ENCODE results near the gene SLC35F2.
A peak's percentile ranks its signal among the peaks of the same experiment; 100 is the strongest.
"Not testable (repeated sequence)": the region's sequence is repeated elsewhere in the genome, so short reads cannot be mapped to it uniquely, and the experiment has no call there.

SLC35F2 gene

DNA sequence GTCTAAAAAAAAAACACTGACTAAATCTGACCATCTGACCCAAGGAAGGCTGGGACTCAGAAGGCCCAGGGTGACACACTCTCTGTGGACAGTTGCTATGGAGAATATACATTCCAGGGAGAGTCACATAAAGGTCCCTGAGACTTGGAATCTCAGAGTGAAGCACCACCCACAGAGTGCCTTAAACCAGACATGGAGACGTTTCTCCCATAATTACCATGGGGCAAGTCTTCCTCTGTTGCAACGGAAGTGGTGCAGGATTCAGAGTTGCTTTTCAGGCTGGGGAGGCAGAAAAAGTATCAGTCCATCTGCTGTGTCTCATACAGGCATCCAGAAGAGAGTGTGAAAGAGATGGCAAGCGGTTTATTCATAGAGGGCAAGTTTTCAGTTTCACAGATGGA lies 88.0 kb downstream of the SLC35F2 start:
- no peak for DNase-seq (ENCODE audit: low read depth)
- no peak overlapping the region for H3K4me3 ChIP-seq (replicated peaks; ENCODE audit: low read depth, low read length)
- TF ChIP-seq, protein P1, sequence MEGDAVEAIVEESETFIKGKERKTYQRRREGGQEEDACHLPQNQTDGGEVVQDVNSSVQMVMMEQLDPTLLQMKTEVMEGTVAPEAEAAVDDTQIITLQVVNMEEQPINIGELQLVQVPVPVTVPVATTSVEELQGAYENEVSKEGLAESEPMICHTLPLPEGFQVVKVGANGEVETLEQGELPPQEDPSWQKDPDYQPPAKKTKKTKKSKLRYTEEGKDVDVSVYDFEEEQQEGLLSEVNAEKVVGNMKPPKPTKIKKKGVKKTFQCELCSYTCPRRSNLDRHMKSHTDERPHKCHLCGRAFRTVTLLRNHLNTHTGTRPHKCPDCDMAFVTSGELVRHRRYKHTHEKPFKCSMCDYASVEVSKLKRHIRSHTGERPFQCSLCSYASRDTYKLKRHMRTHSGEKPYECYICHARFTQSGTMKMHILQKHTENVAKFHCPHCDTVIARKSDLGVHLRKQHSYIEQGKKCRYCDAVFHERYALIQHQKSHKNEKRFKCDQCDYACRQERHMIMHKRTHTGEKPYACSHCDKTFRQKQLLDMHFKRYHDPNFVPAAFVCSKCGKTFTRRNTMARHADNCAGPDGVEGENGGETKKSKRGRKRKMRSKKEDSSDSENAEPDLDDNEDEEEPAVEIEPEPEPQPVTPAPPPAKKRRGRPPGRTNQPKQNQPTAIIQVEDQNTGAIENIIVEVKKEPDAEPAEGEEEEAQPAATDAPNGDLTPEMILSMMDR (IDR thresholded peaks at IDR 0.05; ENCODE audit: low read length, missing control alignments), result no peak

DNA sequence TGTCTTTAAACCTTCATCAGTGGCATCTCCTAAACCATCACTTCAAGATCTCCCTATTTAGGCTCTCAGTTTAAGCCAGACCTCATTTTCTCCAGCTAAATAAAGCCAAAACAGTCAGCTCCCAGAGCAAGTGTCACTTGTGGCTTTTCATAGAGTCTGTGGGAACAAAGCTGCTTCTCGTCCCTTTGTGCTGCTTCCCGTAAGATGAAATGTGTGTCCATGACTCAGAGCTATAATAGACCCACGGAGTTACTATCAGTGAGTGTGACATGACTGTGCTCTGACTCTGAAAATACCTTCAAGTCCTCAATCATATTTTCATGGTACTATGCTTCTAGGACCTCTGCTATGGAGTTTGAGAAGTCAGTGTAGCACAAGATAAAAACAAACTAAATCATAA lies 89.4 kb downstream of the SLC35F2 start:
- DNase-seq (ENCODE audit: low read depth), result peak; percentile 45
- no peak overlapping the region for H3K4me3 ChIP-seq (replicated peaks; ENCODE audit: low read depth, low read length)
- TF ChIP-seq, protein P1 (IDR thresholded peaks at IDR 0.05; ENCODE audit: low read length, missing control alignments), result no peak

DNA sequence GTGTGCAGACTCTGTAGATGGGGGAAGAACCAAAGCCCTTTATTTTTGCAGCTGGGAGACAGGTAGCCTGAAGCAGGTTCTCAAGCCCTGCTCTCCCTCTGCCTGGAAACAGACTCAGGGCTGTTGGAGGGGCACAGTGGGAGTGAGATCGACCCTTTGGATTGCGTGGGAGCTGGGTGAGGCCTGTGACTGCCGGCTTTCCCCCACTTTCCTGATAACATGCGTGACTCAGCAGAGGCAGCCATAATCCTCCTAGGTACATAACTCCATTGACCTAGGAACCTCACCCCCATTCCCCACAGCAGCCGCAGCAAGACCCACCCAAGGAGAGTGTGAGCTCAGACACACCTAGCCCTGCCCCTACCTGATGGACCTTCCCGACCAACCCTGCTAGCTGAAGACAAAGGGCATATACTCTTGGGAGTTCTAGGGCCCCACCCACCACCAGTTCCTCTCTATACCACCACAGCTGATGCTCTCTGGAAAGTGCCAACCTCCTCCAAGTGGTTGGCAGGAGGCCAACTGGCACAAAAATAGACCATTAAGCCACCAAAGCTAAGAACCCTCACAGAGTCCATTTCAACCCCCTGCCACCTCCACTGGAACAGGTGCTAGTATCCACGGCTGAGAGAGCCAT lies 99.8 kb downstream of the SLC35F2 start:
- DNase-seq (ENCODE audit: low read depth); H3K4me3 ChIP-seq (replicated peaks; ENCODE audit: low read depth, low read length): not testable (repeated sequence)

DNA sequence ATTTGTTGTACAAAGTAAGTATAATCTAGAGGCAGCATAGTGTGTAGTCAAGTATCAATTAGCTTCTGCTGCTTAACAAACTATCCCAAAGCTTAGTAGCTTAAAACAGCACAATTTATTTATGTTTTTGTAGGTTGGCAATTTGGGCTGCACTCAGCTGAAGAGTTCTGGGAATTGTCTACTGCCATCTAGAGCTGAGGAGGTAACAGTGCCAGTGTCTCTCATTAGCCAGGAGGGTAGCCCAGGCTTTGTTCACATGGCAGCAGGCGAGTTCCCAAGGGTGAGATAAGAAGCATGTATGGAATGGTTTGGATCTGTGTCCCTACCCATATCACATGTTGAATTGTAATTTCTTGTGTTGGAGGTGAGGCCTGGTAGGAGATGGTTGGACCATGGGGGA lies 100.9 kb downstream of the SLC35F2 start:
- DNase-seq (ENCODE audit: low read depth), result no peak
- H3K4me3 ChIP-seq (replicated peaks; ENCODE audit: low read depth, low read length), result no peak overlapping the region
- TF ChIP-seq, protein P1 (IDR thresholded peaks at IDR 0.05; ENCODE audit: low read length, missing control alignments), result peak; percentile 11

DNA sequence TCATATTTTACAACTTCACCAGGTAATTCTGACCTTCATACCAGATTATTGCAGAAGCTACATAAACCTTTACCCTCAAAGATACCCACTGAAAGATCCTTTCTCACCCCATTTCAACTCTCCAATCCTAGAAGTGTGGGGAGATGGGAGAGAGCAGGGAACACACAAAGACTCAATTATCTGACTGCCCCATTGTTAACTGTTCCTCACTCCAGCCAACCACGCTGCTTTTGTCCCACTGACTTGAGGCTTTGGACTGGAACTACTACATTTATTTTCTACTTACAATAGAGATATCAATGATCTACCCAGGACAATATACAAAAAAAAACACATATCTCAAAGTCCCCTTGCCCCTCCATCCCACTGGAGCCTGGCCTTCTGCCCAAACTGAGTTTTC lies 102.0 kb downstream of the SLC35F2 start:
- no peak overlapping the region for H3K4me3 ChIP-seq (replicated peaks; ENCODE audit: low read depth, low read length)
- DNase-seq (ENCODE audit: low read depth), result no peak
- TF ChIP-seq, protein P1 (IDR thresholded peaks at IDR 0.05; ENCODE audit: low read length, missing control alignments), result no peak

DNA sequence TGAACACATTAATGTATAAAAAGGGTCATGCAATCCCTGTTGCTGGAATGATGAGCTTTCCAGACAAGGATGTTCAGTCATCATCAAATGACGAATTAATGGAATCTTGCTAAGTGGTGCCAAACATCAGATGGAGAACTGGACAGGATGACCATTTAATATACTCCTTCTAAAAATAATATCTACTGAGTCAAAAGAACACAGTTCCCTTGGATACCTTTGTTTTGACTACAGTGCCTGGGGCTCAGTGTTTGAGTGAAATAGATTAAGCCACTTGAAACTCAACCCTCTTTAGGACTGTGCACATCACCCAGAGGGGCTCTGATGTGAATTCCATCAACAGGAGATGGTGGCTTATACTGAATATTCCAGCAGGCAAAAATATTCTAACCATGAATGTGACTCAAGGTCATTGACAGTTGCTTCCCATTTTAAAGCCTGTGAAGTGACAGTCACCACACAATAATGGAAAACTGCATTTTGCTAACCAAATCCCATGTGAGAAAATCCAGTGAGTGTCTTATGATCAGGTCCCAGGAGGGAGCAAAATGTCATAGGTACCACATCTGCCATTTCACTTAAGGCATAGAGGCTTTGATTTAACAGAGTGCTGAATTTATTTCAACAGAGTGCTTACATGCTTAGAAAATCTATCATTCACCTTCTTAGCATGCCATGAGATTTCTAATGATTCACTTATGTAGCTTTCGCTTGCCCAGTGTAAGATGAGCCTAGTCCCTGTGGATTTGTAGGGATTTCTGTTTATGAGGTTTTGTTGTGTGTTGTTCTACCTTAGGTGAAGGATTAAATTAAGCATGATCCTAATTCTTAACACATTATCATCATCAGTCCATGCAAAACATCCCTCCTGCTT lies 105.4 kb downstream of the SLC35F2 start:
- TF ChIP-seq, protein P1 (IDR thresholded peaks at IDR 0.05; ENCODE audit: low read length, missing control alignments), result no peak
- no peak for DNase-seq (ENCODE audit: low read depth)
- no peak overlapping the region for H3K4me3 ChIP-seq (replicated peaks; ENCODE audit: low read depth, low read length)

DNA sequence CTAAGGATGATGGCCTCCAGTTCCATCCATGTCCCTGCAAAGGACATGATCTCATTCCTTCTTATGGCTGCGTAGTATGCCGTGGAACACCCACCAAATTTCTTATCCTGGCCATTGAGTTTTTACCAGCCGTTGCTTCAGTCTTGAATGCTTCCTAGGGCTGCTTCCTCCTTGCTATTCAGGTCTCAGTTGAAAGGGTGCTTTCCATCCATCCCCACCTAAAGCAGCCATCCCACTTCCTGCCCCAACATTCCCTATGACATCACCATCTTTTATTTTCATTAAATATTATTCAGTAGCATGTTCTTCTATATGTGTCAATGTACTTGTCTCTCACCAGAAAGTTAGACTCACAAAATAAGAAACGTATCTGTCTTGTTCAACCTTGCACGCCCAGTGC lies 106.1 kb downstream of the SLC35F2 start:
- DNase-seq (ENCODE audit: low read depth), result no peak

More for the DNA sequence above, 106.1 kb downstream of the SLC35F2 start:
- H3K4me3 ChIP-seq (replicated peaks; ENCODE audit: low read depth, low read length), result no peak overlapping the region
- TF ChIP-seq, protein P1 (IDR thresholded peaks at IDR 0.05; ENCODE audit: low read length, missing control alignments), result no peak

Data from fibroblast of pulmonary artery (primary cell).